ENCODE measurements around the gene SEMA6A. TPM values are rescaled to one million over a fixed set of nuclear protein-coding genes. Genes with fewer than 3 reads are reported as not detected.

SEMA6A gene
- total and polyA plus RNA-seq, 2 of the 13 experiments (the other 11 are each of a cell fraction or from before 2014, with no cell fraction given), result 5.1 to 6.5 TPM

- TF ChIP-seq, protein P1, sequence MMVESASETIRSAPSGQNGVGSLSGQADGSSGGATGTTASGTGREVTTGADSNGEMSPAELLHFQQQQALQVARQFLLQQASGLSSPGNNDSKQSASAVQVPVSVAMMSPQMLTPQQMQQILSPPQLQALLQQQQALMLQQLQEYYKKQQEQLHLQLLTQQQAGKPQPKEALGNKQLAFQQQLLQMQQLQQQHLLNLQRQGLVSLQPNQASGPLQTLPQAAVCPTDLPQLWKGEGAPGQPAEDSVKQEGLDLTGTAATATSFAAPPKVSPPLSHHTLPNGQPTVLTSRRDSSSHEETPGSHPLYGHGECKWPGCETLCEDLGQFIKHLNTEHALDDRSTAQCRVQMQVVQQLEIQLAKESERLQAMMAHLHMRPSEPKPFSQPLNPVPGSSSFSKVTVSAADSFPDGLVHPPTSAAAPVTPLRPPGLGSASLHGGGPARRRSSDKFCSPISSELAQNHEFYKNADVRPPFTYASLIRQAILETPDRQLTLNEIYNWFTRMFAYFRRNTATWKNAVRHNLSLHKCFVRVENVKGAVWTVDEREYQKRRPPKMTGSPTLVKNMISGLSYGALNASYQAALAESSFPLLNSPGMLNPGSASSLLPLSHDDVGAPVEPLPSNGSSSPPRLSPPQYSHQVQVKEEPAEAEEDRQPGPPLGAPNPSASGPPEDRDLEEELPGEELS (CRISPR knock-in tag; IDR thresholded peaks at IDR 0.05), result no peak
- TF ChIP-seq RFX5 (IDR thresholded peaks at IDR 0.05; ENCODE audit: low read depth, low read length) (no peak), ZNF20 (CRISPR knock-in tag; IDR thresholded peaks at IDR 0.05) (no peak), MED13 (CRISPR knock-in tag; IDR thresholded peaks at IDR 0.05) (no peak), USF2 (IDR thresholded peaks at IDR 0.05; ENCODE audit: low read depth, low read length) (no peak), USF2 (CRISPR knock-in tag; IDR thresholded peaks at IDR 0.05; ENCODE audit: borderline replicate concordance) (no peak)
Measured at GRCh38 chr5:116510517-116510916, 64.1 kb downstream of the SEMA6A start (continued).

DNA sequence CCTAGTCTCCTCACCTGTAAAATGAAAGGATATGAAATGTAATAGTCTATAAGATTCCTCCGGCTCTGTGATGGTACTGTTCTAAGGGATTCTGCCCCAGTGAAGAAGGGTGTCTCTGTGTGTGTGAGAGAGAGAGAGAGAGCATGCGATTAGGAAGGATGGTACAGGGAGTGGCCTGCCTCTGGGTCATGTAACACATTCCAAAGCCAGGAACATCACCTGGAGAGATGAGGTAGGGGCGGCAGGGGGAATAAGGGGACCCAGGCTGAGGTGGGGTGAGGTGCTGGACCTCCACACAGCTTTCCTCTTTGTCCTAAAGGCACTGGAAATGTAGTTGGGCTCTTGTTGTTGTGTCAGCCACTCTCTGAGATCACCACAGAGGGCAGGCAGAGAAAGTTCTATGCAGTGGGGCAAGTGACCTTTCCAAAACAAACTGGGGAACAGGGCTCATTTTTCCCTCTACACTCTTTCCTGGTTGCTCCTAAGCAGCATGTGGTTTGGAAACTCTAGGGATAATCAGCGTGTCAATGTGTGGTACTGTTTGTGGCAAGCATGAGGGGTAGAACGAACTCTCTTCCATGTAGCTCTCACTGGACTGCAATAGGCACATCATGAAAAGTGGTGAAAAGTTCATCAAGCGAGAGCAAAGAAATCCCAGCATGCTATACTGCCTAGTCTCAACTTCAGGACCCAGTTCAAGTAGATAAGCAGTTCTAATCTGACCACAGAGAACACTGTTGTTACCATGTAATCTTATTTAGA is 65.0 kb downstream of the SEMA6A start:
- Histone ChIP-seq H3K4me3 (replicated peaks in 1 of 3; ENCODE audit: insufficient read depth in 1 of 3, low read depth in 2 of 3, low read length in 3 of 3) (no peak overlapping the region), H3K9me3 (ENCODE audit: low read length) (no peaks in the 10 kb centered on the region), H3K36me3 (replicated peaks in 1 of 2; ENCODE audit: control insufficient read depth in 1 of 2, insufficient read depth in 2 of 2, low read length in 2 of 2) (0 out of 5 replicates have a peak, but pooled peaks cover 0 to 1% of the 10 kb centered on the region in 2 experiments), H2AFZ (ENCODE audit: low read length) (no peak overlapping the region), H3K9ac (ENCODE audit: insufficient read depth, low read depth, low read length) (no peak overlapping the region), H3K27me3 (ENCODE audit: control insufficient read depth in 1 of 2, insufficient read depth in 2 of 2, low read length in 2 of 2) (no peaks in the 10 kb centered on the region), H3K4me1 (ENCODE audit: insufficient read depth, low read length) (no peaks in the 10 kb centered on the region), H3K4me2 (ENCODE audit: low read depth, low read length) (no peak overlapping the region), H3K79me2 (ENCODE audit: insufficient read depth, low read length) (peaks cover 24% of the 10 kb centered on the region), H3K27ac (ENCODE audit: extremely low read length, insufficient read depth, low read length) (no peak overlapping the region), H4K20me1 (ENCODE audit: insufficient read depth, low read length) (peaks cover 3% of the 10 kb centered on the region; the same call in 1 of the 2 replicates)
- ATAC-seq (no peak), DNase-seq (ENCODE audit: low spot score) (no peak), FAIRE-seq (no peak)
- BruUV-seq (replicated peaks), result no TSS peak
- WGBS (ENCODE audit: low lambda C conversion rate), result 77% methylated on average over 6 of the region's 6 CpGs
- ChIA-PET CTCF (ENCODE audit: low intra/inter-chr PET ratio, low total read pairs) (no interaction called here), POLR2A (no interaction called here)
- intact Hi-C loops (cut with micrococcal nuclease; ENCODE audit: unreplicated experiment) (no loop called here), in situ Hi-C loops (cut with HindIII; ENCODE audit: extremely low pct_ligation_motif_present, low pct_unique_long_range_greater_than_20kb) (no loop called here)
- TF ChIP-seq SETDB1 (CRISPR knock-in tag; IDR thresholded peaks at IDR 0.05; ENCODE audit: borderline replicate concordance) (no peak), ZFP82 (CRISPR knock-in tag; IDR thresholded peaks at IDR 0.05; ENCODE audit: borderline replicate concordance) (no peak), ZNF761 (CRISPR knock-in tag; conservative IDR thresholded peaks at IDR 0.05) (no peak), ZNF180 (CRISPR knock-in tag; IDR thresholded peaks at IDR 0.05; ENCODE audit: borderline replicate concordance, low read depth) (no peak), SMAD3 (CRISPR knock-in tag; IDR thresholded peaks at IDR 0.05) (no peak), CREB3 (CRISPR knock-in tag; IDR thresholded peaks at IDR 0.05) (no peak)

Data from HepG2 (cell line).